ENCODE measurements around the gene ZNF507. TPM values are rescaled to one million over a fixed set of nuclear protein-coding genes. Genes with fewer than 3 reads are reported as not detected.

The ZNF507 gene
- total and polyA plus RNA-seq, 2 of the 8 experiments (the other 6 are each of a cell fraction or from before 2014, with no cell fraction given) = 8.6 to 28.8 TPM

DNA sequence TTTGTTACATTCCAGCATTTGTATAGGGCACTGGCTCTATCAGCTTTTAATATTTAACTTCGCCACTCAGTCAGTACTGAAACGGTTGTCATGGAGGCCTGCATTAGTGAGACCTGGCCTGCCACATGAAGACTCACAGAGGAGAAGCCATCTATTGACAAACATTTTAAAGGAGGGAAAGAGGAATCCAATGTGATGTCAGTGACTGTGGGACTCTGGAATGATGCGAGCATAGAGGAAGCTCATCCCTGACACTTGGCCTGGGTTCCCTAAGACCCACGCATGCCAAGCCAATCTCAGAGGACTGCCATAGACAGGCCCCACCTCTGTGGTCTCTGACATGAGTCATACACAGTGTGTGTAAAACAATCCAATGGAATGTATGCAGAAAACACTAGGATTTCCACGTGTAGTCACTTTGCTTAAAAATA is 52.3 kb downstream of the ZNF507 start:
- H3K27ac ChIP-seq (ENCODE audit: low read depth, low read length) = no peak overlapping the region
- H3K4ac ChIP-seq (replicated peaks; ENCODE audit: insufficient read length, low read depth, low read length) = no peak overlapping the region
- H3K23ac ChIP-seq (ENCODE audit: insufficient read length) = no peak overlapping the region
- no peak overlapping the region for H4K5ac ChIP-seq (ENCODE audit: insufficient read length, low read depth, low read length)
- no peak overlapping the region for H4K8ac ChIP-seq (ENCODE audit: extremely low read depth, insufficient read depth, low read length)
- no peak overlapping the region for H3K18ac ChIP-seq (ENCODE audit: extremely low read depth, low read length)
- no peak overlapping the region for H3K14ac ChIP-seq (ENCODE audit: insufficient read length)
- no peak overlapping the region for H2BK15ac ChIP-seq (ENCODE audit: low read length)
- no peaks in the 10 kb centered on the region for H3K9me3 ChIP-seq (ENCODE audit: insufficient read depth in 2 of 2, low read depth in 1 of 2, low read length in 1 of 2)
- DNase-seq (ENCODE audit: low read depth in 1 of 2, low spot score in 2 of 2) = no peak
- H3K9ac ChIP-seq (replicated peaks in 1 of 4; ENCODE audit: extremely low read depth in 1 of 4, low read depth in 3 of 4, low read length in 3 of 4) = no peak overlapping the region
- H2AFZ ChIP-seq (ENCODE audit: low read length) = no peak overlapping the region
- no peak overlapping the region for H2BK120ac ChIP-seq (replicated peaks; ENCODE audit: low read depth, low read length)
- no peak overlapping the region for H2BK20ac ChIP-seq (ENCODE audit: low read length)
- FAIRE-seq = no peak
- H3K56ac ChIP-seq (replicated peaks; ENCODE audit: insufficient read length, low read depth, low read length) = no peak overlapping the region
- H2AK5ac ChIP-seq (ENCODE audit: low read depth, low read length) = no peak overlapping the region
- TF ChIP-seq EGR1 (IDR thresholded peaks at IDR 0.05; ENCODE audit: borderline replicate concordance, low read depth, low read length) = no peak
- no peaks in the 10 kb centered on the region for H4K20me1 ChIP-seq (replicated peaks in 1 of 2; ENCODE audit: control insufficient read depth in 1 of 2, insufficient read depth in 2 of 2, low read length in 2 of 2)
- 90% methylated on average over 5 of the region's 5 CpGs; no CpG with 5 or more reads in 1 of the 2 experiments for WGBS, 2 experiments (ENCODE audit: extremely low coverage in 1 of 2, insufficient coverage in 1 of 2, insufficient read length in 1 of 2, insufficient replicate concordance in 2 of 2, low coverage in 1 of 2, low lambda C conversion rate in 2 of 2, missing lambda C conversion rate in 1 of 2)
- no peak overlapping the region for H2BK5ac ChIP-seq (ENCODE audit: low read depth, low read length)
- no peak overlapping the region for H2BK12ac ChIP-seq (ENCODE audit: low read depth, low read length)
- no peak overlapping the region for H3K4me3 ChIP-seq (ENCODE audit: extremely low read depth in 1 of 4, insufficient read depth in 2 of 4, low read depth in 3 of 4, low read length in 4 of 4)
- H3K79me1 ChIP-seq (ENCODE audit: low read depth, low read length) = no peaks in the 10 kb centered on the region
- no peaks in the 10 kb centered on the region; a peak in 1 of 8 replicates for H3K36me3 ChIP-seq (ENCODE audit: control insufficient read depth in 2 of 4, insufficient read depth in 4 of 4, low read length in 3 of 4)
- no peaks in the 10 kb centered on the region for H3K23me2 ChIP-seq (ENCODE audit: low read depth, low read length)
- no peak overlapping the region for H3K4me2 ChIP-seq (ENCODE audit: insufficient read depth in 1 of 2, low read depth in 2 of 2, low read length in 2 of 2)
- no peak overlapping the region for H4K91ac ChIP-seq (replicated peaks; ENCODE audit: insufficient read length, low read length)
- no peaks in the 10 kb centered on the region for H3K79me2 ChIP-seq (ENCODE audit: control insufficient read depth in 1 of 2, insufficient read depth in 2 of 2, low read length in 2 of 2)
- H3K4me1 ChIP-seq (replicated peaks in 1 of 4; ENCODE audit: control insufficient read depth in 3 of 4, insufficient read depth in 4 of 4, low read length in 3 of 4) = no peaks in the 10 kb centered on the region
- POLR2A ChIA-PET (ENCODE audit: partially characterized antibody) = no interaction called here
- H3K27me3 ChIP-seq (replicated peaks in 1 of 4; ENCODE audit: control insufficient read depth in 3 of 4, extremely low read depth in 1 of 4, insufficient read depth in 3 of 4, low read length in 3 of 4) = no peaks in the 10 kb centered on the region
- CTCF ChIA-PET (ENCODE audit: partially characterized antibody) = no interaction called here
